ENCODE data around the gene NUP98.
A peak's percentile ranks its signal among the peaks of the same experiment; 100 is the strongest.
"Not testable (repeated sequence)": the region's sequence is repeated elsewhere in the genome, so short reads cannot be mapped to it uniquely, and the experiment has no call there.

NUP98 gene

GRCh38 chr11:3669742-3670183, 127.6 kb downstream of the NUP98 start:
- DNase-seq (ENCODE audit: low read depth in 2 of 2) = no peak

- DNase-seq (ENCODE audit: low read depth in 2 of 2) = no peak
These were observed 128.2 kb downstream of the NUP98 start for GRCh38 chr11:3669128-3669527.

GRCh38 chr11:3667149-3668035, 130.0 kb downstream of the NUP98 start:
- DNase-seq (ENCODE audit: low read depth in 2 of 2) = no peak

GRCh38 chr11:3666023-3666530, 131.3 kb downstream of the NUP98 start:
- DNase-seq (ENCODE audit: low read depth in 2 of 2) = no peak

- DNase-seq (ENCODE audit: low read depth in 2 of 2) = no peak
These were observed 131.9 kb downstream of the NUP98 start for GRCh38 chr11:3665336-3666022.

- no peak for DNase-seq (ENCODE audit: low read depth in 2 of 2)
These were observed 133.2 kb downstream of the NUP98 start for GRCh38 chr11:3664032-3664630.

GRCh38 chr11:3662856-3663255, 134.5 kb downstream of the NUP98 start:
- DNase-seq (ENCODE audit: low read depth in 2 of 2) = no peak

- no peak for DNase-seq (ENCODE audit: low read depth in 2 of 2)
These were observed 136.4 kb downstream of the NUP98 start for GRCh38 chr11:3660960-3661359.

GRCh38 chr11:3659595-3660515, 137.5 kb downstream of the NUP98 start:
- no peak for DNase-seq (ENCODE audit: low read depth in 2 of 2)

- DNase-seq (ENCODE audit: low read depth in 2 of 2) = no peak
These were observed 139.1 kb downstream of the NUP98 start for GRCh38 chr11:3658252-3658651.

- DNase-seq (ENCODE audit: low read depth in 2 of 2) = not testable (repeated sequence)
These were observed 140.0 kb downstream of the NUP98 start for GRCh38 chr11:3657331-3657730.

- DNase-seq (ENCODE audit: low read depth in 2 of 2) = no peak
These were observed 141.8 kb downstream of the NUP98 start for GRCh38 chr11:3655547-3655946.

- DNase-seq (ENCODE audit: low read depth in 2 of 2) = not testable (repeated sequence)
These were observed 144.8 kb downstream of the NUP98 start for GRCh38 chr11:3652514-3652913.

GRCh38 chr11:3649374-3649773, 148.0 kb downstream of the NUP98 start:
- DNase-seq (ENCODE audit: low read depth in 2 of 2) = not testable (repeated sequence)

- DNase-seq (ENCODE audit: low read depth in 2 of 2) = not testable (repeated sequence)
These were observed 148.5 kb downstream of the NUP98 start for GRCh38 chr11:3648843-3649242.

GRCh38 chr11:3645552-3645951, 151.8 kb downstream of the NUP98 start:
- DNase-seq (ENCODE audit: low read depth in 2 of 2) = no peak

GRCh38 chr11:3644817-3645235, 152.5 kb downstream of the NUP98 start, which contains the start of gene ART1:
TSS of gene ART1 (plus strand) at chr11:3645128. CDS start at chr11:3659214, 14,086 bp downstream.
- DNase-seq (ENCODE audit: low read depth in 2 of 2) = no peak

GRCh38 chr11:3643102-3643546, 154.2 kb downstream of the NUP98 start:
- not testable (repeated sequence) for DNase-seq (ENCODE audit: low read depth in 2 of 2)

- peak; percentile 46 to 52 for DNase-seq (ENCODE audit: low read depth in 2 of 2)
These were observed 155.0 kb downstream of the NUP98 start for GRCh38 chr11:3642071-3642951.

- DNase-seq (ENCODE audit: low read depth in 2 of 2) = no peak
These were observed 155.7 kb downstream of the NUP98 start, which contains the start of gene ART5 for GRCh38 chr11:3641701-3642070. TSS of gene ART5 (minus strand) at chr11:3641992. CDS start at chr11:3641862, 130 bp downstream.
